GM18511 (cell line): Measurements from ENCODE around the gene SPZ1.
"Not testable (repeated sequence)": the region's sequence is repeated elsewhere in the genome, so short reads cannot be mapped to it uniquely, and the experiment has no call there.

ENCODE experiments used
- ATAC-seq: cut with Tn5 transposase; IDR thresholded peaks from one replicate; pipeline ENCODE4 v1.9.1; 2021; ENCODE audit warnings: mild to moderate bottlenecking, moderate library complexity; ENCODE audit not compliant: unreplicated experiment

The SPZ1 gene

GRCh38 chr5:80319702-80320101 is at the start of gene SPZ1:
SPZ1 (plus strand) TSS chr5:80320002; CDS start chr5:80320216, 214 bp downstream.
- ATAC-seq: no peak

- not testable (repeated sequence) for ATAC-seq
Observed at GRCh38 chr5:80270543-80270942, 49.3 kb upstream of the SPZ1 start.

DNA sequence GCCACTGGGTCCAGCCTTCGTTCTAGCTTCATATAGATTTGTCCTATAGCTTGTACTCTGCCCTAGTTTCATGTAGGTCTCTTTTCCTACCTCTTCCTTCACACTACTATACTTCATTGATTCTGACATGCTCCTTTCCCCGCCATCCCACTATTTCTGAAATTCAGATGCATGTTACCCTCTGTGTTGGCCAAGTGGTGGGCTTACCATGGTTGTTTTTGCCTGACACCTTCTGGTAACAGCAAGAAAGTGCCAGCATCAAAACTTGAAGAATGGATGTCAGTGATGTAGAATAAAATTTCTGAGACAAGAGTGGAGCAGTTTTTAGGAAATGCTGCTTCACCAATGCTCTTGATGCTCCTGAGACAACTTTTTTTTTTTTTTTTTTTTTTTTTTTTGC is 44.5 kb upstream of the SPZ1 start:
- ATAC-seq: no peak

DNA sequence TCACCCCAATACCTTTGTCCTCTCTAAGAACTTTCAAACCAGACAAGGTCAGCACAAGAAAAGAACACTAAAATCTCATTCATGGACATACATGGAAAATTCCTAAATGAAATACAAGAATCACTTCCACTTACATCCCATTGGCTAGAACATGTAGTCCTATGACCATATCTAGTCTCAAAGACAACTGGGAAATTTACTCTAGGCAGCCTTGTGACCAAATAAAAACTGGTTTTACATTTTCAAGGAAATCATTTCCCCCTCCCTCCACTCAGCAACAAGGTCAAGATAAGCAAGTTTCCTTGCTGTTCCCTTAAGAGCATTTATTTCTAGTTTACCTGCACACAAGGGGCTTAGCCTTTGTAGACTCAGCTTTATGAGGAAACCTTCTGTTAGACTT is 43.6 kb upstream of the SPZ1 start:
- no peak for ATAC-seq

DNA sequence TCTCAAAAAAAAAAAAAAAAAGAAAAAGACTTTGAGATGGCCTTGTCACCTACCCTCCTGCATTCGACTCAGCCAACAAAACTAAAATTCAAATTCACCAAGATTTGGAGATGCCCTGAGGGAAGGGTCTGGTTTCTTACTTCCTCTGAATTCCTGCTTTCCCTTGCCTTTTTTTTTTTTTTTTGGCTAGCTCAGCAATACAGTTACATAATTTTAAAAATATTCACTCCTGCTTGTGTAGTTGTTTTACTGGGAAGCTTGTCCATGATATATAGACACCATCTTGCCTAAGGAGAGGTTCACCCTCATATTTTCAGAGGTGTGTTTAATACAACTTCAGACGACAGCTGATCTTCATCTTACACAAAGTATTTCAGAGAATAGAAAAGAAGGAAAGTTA is 42.6 kb upstream of the SPZ1 start:
- no peak for ATAC-seq

GRCh38 chr5:80282054-80282453 is 37.7 kb upstream of the SPZ1 start:
- no peak for ATAC-seq

GRCh38 chr5:80283360-80283759 is 36.4 kb upstream of the SPZ1 start:
- no peak for ATAC-seq

DNA sequence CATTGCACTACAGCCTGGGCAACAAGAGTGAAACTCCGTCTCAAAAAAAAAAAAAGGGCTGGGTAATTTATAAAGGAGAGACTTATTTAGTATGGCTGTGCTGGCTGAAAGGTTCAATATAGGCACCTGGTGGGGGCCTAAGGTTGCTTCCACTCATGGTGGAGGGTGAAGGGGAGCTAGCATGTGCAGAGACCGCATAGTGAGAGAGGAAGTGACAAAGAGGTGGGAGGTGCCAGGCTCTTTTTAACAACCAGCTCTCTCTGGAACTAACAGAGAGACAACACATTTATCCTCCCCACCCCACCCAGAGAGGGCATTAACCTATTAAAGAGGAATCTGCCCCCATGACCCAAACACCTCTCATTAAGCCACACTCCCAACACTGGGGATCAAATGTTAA is 35.1 kb upstream of the SPZ1 start:
- ATAC-seq: no peak

- no peak for ATAC-seq
Observed at GRCh38 chr5:80288177-80288576, 31.6 kb upstream of the SPZ1 start.

DNA sequence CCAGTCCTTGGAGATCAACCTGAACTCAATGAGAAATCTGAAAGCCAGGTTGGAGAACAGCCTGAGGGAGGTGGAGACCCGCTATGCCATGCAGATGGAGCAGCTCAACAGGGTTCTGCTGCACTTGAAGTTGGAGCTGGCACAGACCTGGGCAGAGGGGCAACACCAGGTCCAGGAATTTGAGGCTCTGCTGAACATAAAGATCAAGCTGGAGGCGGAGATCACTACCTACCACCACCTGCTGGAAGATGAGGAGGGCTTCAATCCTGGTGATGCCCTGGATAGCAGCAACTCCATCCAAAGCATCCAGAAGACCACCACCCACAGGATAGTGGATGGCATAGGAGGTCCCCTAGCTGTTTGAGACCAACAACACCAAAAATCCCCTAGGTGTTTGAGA is 30.5 kb upstream of the SPZ1 start:
- no peak for ATAC-seq

DNA sequence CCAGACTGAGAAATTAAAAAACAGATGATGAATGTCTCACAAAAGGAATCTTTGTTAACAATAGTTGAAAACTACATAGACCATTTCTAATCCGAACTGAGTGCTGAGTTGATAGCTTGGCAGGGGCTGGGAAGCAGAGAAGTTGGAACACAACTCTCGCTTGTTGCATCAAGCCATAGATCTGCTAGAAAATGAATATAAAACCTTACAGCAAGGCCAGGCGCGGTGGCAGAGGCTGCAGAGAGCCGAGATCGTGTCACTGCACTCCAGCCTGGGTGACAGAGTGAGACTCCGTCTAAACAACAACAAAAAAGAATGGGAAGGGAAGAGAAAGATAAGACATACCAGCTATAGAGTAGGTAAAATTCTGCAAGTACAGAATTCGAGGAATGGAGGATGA is 28.0 kb upstream of the SPZ1 start:
- no peak for ATAC-seq

GRCh38 chr5:80296121-80296520 is 23.7 kb upstream of the SPZ1 start:
- no peak for ATAC-seq

GRCh38 chr5:80299601-80300000 is 20.2 kb upstream of the SPZ1 start:
- ATAC-seq: no peak

GRCh38 chr5:80300125-80300524 is 19.7 kb upstream of the SPZ1 start:
- no peak for ATAC-seq

- not testable (repeated sequence) for ATAC-seq
Observed at GRCh38 chr5:80300796-80301195, 19.0 kb upstream of the SPZ1 start.

DNA sequence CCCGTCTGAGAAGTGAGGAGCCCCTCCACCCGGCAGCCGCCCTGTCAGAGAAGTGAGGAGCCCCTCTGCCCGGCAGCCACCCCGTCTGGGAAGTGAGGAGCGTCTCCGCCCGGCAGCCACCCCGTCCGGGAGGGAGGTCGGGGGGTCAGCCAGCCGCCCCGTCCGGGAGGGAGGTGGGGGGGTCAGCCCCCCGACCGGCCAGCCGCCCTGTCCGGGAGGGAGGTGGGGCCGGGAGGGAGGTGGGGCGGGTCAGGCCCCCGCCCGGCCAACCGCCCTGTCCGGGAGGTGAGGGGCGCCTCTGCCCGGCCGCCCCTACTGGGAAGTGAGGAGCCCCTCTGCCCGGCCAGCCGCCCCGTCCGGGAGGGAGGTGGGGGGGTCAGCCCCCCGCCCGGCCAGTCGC is 18.5 kb upstream of the SPZ1 start:
- ATAC-seq: not testable (repeated sequence)

GRCh38 chr5:80302636-80303035 is 17.2 kb upstream of the SPZ1 start:
- ATAC-seq: no peak

- no peak for ATAC-seq
Observed at GRCh38 chr5:80308526-80308925, 11.3 kb upstream of the SPZ1 start.

DNA sequence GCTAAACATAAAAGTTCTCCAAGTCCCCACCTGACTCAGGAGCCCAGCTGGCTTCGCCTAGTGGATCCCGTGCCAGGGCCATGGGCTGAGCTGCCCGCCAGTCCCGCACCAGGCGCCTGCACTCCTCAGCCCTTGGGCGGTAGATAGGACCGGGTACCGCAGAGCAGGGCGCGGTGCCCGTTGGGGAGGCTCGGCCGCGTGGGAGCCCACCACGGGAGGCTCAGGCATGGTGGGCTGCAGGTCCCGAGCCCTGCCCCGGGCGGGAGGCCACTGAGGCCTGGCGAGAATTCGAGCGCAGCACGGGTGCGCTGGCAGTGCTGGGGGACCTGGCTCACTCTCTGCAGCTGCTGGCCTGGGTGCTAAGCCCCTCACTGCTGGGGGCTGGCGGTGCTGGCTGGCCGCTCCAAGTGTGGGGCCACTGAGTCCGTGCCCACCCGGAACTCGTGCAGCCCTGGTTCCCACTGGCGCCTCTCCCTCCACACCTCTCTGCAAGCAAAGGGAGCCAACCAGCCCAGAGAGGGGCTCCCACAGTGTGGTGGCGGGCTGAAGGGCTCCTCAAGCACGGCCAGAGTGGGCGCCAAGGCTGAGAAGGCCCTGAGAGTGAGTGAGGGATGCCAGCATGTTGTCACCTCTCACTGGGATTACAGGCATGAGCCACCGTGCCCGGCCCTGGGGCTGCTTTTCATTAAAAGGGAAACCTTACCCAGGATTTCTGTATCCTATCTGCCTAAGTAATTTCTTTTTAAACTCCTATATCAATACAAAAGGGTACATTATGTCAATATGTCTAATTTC is 9.7 kb upstream of the SPZ1 start:
- ATAC-seq: no peak

DNA sequence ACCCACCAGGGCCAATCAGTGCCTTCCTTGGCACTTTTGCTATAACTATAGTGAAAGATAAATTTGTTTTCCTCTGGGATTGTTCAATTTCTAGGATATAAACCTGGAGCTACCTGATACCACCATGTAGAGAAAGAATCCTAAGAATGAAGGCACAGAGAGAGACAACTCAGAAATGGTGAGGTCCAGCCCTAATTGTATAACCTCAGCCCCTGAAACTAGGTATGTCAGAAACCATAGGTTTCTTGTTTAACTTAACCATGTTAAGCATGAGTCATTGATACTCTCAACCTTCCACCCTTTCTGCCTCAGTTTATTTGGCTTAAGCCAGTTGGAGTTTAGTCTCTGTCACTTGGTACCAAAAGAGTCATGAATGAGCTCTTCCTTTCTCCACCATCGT is 4.6 kb upstream of the SPZ1 start:
- ATAC-seq: no peak

DNA sequence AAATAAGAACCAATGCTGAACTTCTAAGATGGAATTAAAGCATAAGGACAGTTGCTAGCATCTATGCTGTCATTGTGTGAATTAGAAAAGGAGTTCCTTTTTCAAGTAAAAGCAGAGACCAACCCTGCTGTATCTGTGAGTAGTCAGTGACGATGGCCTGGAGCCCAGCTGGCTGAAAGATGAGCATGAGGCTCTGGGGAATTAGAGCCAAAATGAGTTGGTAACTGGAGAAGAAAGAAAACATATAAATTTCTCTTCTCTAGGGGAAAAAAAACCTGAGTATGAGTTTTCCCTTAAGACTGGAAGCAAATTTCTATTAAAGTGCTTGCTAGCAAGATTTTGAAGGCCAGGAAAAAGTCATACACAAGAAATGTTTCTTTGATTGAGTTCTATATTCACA is 1.6 kb upstream of the SPZ1 start:
- ATAC-seq: no peak

DNA sequence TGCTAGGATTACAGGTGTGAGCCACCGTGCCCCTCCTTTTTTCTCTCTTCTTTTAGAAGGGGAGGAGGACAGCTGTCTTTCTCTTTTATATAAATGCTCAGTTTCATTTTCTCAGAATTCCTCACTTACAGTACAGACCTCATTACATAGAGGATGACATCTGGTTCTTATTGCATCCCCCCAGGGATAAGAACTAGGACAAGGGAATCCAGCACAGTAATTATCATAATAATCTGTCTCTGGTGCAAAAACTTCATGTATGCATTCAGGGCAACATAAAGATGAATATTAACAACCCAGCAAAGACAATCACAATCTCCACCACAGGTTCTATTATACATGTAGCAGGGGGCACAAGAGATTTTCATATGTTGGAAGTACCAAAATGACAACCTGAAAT is 5.1 kb downstream of the SPZ1 start:
- no peak for ATAC-seq

- ATAC-seq: no peak
Observed at GRCh38 chr5:80326468-80326867, 6.7 kb downstream of the SPZ1 start.
